Stromal cell of bone marrow (primary cell): Measurements from ENCODE around the gene SLC25A13.
A peak's percentile ranks its signal among the peaks of the same experiment; 100 is the strongest.
"Not testable (repeated sequence)": the region's sequence is repeated elsewhere in the genome, so short reads cannot be mapped to it uniquely, and the experiment has no call there.

Source experiments
- DNase-seq: peaks from one replicate; pipeline ENCODE4 v3.0.0-alpha.2; 2012; ENCODE audit warnings: low read depth

Gene SLC25A13

GRCh38 chr7:96321658-96322372, at the start of gene SLC25A13:
SLC25A13 (minus strand) TSS chr7:96322098; CDS start chr7:96321956, 142 bp downstream.
- DNase-seq = peak; percentile 82

DNA sequence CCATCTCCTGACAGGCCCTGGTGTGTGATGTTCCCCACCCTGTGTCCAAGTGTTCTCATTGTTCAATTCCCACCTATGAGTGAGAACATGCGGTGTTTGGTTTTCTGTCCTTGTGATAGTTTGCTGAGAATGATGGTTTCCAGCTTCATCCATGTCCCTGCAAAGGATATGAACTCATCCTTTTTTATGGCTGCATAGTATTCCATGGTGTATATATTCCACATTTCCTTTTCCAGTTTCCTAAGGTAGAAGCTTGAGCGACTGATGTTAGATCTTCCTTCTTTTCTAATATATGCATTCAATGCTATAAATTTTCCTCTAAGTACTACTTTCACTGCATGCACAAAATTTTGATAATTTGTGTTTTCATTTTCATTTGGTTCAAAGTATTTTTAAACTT, 44.0 kb upstream of the SLC25A13 start:
- DNase-seq = not testable (repeated sequence)

DNA sequence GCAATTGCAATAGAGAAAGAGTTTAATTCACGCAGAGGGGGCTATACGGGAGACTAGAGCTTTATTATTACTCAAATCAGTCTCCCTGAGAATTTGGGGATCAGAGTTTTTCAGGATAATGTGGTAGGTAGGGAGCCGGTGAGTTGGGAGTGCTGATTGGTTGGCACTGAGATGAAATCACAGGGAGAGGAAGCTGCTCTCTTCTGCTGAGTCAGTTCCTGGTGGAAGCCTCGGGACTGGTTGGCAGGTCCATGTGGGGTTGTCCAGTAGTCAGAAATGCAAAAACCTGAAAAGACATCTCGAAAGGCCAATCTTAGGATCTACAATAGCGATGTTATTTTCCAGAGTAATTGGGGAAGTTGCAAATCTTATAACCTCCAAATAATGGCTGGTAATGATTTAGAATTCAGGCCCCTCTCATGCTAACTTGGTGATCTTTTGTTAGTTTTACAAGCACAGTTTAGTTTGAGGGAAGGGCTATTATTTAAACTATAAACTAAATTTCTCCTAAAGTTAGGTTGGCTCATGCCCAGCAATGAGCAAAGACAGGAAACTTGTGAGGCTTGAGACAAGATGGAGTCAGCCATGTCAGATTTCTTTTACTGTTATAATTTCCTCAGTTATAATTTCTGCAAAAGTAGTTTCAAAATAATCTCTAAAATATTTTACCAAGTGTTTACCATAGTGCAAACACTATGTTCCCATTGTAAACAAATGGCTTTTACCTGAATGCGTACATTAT, 39.4 kb upstream of the SLC25A13 start:
- no peak for DNase-seq

DNA sequence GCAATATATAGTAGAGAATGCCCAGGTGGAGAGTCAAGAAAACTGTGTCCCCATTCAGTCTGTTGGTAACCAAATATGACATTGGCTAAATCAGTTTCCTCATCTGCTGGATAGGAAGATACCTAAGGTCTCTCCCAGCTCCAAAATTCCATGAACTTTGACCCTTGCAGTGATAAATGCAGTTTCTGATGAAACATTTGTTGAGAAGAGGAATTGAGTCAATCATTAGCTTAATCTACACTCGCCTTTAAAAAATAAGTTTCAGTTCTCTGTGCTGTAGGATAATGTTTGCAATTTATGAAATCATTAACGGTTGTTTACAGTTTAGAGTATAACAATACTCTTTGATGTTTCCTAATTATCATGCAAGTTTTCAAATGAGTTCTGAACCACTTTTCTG, 38.0 kb upstream of the SLC25A13 start:
- no peak for DNase-seq

GRCh38 chr7:96358236-96358971, 36.5 kb upstream of the SLC25A13 start:
- DNase-seq = not testable (repeated sequence)

DNA sequence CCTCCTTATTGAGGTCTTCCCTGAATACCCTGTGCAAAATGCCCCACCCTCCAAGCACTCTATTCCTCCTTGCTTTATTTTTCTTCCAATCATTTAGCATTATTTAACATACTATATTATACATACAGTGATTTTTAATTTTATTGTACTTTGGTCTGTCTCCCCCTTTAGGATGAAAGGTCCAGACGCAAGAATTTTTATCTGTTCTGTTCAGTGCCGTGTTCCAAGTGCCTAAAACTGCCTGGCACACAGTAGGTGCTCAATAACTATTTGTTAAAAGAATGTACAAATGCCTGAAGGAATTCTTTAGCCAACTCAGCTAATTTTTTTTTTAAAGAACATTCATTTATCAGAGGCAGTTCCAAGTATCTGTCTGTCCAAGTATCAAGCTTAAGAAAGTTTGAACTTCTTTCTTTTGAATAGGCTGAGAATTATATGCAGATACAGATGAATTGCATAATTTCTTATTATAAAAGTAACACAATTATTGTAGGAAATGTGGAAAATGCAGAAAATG, 34.1 kb upstream of the SLC25A13 start:
- no peak for DNase-seq

- DNase-seq = no peak
These were observed 33.0 kb upstream of the SLC25A13 start for GRCh38 chr7:96354881-96355280.

DNA sequence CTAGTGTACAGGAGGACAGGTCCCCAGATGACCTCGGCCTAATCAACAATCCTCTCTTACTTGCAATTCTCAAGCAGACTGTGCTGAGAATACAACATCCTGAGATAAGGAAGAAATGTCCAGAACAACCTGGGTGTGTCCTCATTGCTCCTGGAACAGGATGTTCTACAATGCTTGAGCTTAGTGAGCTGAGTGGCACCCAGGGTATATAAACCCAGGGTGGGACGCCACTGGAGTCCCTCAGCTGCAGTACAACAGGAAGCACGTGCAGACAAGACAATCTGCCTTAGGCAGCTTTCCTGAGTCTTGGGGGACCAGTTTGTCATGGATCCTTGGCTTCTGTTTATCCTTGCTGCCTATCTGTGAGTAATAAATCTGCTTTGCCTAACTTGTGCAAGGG, 27.7 kb upstream of the SLC25A13 start:
- no peak for DNase-seq

DNA sequence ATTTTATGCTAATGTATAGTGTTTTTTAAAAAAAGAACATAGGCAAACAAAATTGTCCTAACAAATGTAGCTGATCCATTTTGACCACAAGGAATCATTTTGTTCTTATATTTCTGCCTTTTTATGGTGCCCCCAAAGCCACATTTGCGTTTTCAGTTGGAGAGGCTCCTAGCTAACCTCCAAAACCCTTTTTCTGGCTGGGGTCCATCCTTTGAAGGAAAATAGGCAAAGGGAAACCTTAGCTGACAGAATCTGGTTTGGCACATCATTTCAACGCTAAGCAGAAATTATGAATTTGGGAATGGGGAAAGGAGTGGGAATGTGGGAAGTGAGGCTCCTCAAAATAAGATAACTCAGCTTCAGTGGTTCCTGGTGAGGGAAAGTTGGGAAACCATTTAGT, 25.6 kb upstream of the SLC25A13 start:
- no peak for DNase-seq

- no peak for DNase-seq
These were observed 24.5 kb upstream of the SLC25A13 start for GRCh38 chr7:96346293-96346953.

GRCh38 chr7:96344236-96344635, 22.3 kb upstream of the SLC25A13 start:
- DNase-seq = no peak

- DNase-seq = no peak
These were observed 20.2 kb upstream of the SLC25A13 start for GRCh38 chr7:96342049-96342448.

- peak; percentile 75 for DNase-seq
These were observed 15.6 kb upstream of the SLC25A13 start for GRCh38 chr7:96337519-96337918.

DNA sequence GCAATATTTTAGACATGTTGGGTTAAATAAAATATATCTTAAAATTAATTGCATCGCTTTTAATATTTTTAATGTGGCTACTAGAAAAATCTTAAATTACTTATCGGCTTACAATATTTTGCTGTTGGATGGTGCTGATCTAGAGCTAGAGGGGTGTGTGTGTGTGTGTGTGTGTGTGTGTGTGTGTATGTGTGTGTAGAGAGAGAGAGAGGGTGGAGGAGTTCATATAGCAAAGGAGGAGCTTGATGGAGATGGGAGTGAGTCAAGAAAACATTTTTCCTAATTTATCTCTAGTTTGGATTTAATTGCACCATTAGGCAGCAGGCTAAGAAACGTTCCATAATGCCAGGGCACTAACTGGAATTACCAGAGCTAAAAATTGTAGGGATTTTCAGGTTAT, 10.4 kb upstream of the SLC25A13 start:
- DNase-seq = no peak

DNA sequence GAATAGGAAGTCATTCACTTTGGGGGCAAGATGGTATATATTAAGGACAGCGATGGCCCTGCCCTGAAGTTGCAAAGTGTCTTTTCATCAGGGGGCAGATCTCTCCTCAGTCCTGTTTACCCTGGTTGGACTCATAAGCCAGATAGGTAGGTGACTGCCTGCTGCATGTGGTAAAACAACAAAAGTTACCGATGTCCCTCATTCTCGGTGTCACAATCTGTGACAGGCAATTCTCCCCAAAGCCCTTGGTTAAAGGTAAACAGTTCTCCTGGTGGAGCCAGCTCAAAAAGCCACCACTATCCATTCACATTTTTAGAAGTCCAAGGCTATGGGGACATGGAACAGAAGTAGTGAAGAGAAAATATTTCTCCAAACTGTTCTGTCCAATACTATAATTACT, 9.9 kb upstream of the SLC25A13 start:
- no peak for DNase-seq

- no peak for DNase-seq
These were observed 9.3 kb upstream of the SLC25A13 start for GRCh38 chr7:96331233-96331632.

DNA sequence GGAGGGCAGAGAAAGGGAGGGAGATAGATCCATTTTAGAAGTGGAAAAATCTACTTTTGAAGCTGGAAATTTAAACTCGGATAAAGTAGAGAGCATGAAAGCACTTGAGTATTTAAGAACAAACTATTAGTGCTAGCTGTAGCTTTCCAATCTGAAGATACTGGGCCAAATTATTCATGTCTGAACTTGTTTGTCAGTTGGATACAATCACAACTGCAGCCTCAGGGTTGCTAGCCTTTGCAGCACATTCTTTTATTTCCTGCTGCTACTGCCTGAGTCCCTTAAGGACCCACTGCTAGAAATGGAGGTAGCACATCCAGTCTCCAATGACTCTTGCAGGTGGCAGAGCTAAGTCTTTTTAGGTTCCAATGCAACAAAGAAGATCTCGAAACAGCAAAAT, 8.3 kb upstream of the SLC25A13 start:
- DNase-seq = no peak

GRCh38 chr7:96329241-96329640, 7.3 kb upstream of the SLC25A13 start:
- no peak for DNase-seq

DNA sequence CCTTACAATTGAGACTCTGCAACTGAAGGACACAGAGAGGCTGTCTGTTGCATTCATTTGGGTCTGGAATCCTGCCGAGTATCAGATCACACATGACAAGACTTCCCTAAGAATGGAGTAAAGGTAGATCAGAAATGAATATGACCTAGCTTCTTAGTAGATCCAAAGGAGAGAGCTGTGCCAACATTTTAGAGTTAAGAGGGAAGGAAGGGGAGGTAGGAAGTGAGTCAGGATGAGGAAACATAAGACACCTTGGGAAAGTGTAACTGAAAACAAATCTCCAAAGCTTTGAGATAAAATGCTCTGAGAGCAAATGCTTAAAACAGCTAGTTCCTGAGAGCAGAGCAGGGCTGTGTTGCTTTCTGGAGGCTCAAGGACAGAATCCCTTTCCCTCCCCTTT, 6.1 kb upstream of the SLC25A13 start:
- DNase-seq = no peak

DNA sequence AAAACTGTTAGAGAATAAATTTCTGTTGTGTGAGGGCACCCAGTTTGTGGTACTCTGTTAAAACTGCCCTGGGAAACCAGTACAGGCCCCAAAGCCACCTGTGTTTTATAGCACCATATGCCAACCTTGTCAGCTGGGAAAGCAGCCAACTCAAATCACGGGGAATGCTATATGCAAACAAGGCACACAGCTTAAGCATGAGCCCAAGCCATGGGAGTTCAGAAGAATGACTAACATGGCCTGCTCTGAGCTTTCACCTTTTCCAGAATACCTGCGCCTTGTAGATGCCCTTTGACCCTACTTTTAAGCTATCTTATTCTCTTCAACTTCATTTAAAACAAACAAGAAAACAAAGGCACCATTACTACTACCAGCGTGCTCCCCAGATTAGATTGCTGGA, 5.5 kb upstream of the SLC25A13 start:
- DNase-seq = no peak

- DNase-seq = not testable (repeated sequence)
These were observed 4.9 kb upstream of the SLC25A13 start for GRCh38 chr7:96326752-96327151.

DNA sequence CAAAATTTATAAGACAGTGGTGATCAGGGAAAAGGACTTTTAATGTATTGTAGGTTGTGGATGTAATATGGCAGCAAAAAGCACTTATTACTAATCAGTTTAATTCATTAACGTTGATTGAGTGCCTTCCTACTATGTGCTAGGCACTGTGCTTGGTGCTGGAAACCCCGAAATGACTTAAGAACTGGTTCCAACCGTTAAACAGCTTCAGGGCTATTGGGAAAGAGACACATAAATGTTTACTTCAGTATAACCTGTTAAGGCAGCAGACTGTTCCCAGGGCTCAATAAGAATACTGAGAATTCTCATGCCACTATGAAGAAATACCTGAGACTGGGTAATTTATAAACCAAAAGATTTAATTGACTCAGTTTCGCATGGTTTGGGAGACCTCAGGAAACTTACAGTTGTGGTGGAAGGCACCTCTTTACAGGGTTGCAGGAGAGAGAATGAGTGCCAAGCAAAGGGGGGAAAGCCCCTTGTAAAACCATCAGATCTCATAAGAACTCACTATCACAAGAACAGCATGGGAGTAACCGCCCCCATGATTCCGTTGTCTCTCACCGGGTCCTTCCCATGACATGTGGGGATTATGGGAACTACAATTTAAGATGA, 1.1 kb upstream of the SLC25A13 start:
- DNase-seq = no peak
